HS-27A (cell line): ENCODE measurements around the gene PLA2G4F.
A peak's percentile ranks its signal among the peaks of the same experiment; 100 is the strongest.

Experiments
- DNase-seq: peaks from one replicate; pipeline ENCODE4 v3.0.0-alpha.2; 2012; ENCODE audit warnings: low read depth, missing footprints

Gene PLA2G4F

GRCh38 chr15:42148808-42149492 lies 7.5 kb downstream of the PLA2G4F start:
- no peak for DNase-seq

GRCh38 chr15:42147431-42147735 lies 9.1 kb downstream of the PLA2G4F start:
- DNase-seq = no peak

GRCh38 chr15:42146551-42147430 lies 9.6 kb downstream of the PLA2G4F start:
- DNase-seq = no peak

- no peak for DNase-seq
Observed at GRCh38 chr15:42145546-42146455, 10.6 kb downstream of the PLA2G4F start.

GRCh38 chr15:42144841-42145375 lies 11.5 kb downstream of the PLA2G4F start:
- no peak for DNase-seq

GRCh38 chr15:42143866-42144625 lies 12.4 kb downstream of the PLA2G4F start:
- no peak for DNase-seq

GRCh38 chr15:42143356-42143755 lies 13.1 kb downstream of the PLA2G4F start:
- no peak for DNase-seq

- no peak for DNase-seq
Observed at GRCh38 chr15:42141795-42142667, 14.4 kb downstream of the PLA2G4F start.

GRCh38 chr15:42141246-42141645 lies 15.2 kb downstream of the PLA2G4F start:
- DNase-seq = no peak

GRCh38 chr15:42140383-42141070 lies 15.9 kb downstream of the PLA2G4F start:
- no peak for DNase-seq

- no peak for DNase-seq
Observed at GRCh38 chr15:42139596-42139995, 16.8 kb downstream of the PLA2G4F start.

GRCh38 chr15:42138968-42139386 lies 17.5 kb downstream of the PLA2G4F start:
- DNase-seq = no peak

GRCh38 chr15:42138411-42138810 lies 18.0 kb downstream of the PLA2G4F start:
- no peak for DNase-seq

- DNase-seq = peak; percentile 14
Observed at GRCh38 chr15:42137461-42138261, 18.8 kb downstream of the PLA2G4F start.

- no peak for DNase-seq
Observed at GRCh38 chr15:42136513-42136912, 19.9 kb downstream of the PLA2G4F start.

- no peak for DNase-seq
Observed at GRCh38 chr15:42135351-42135750, 21.1 kb downstream of the PLA2G4F start.

- no peak for DNase-seq
Observed at GRCh38 chr15:42134617-42135245, 21.7 kb downstream of the PLA2G4F start.

GRCh38 chr15:42133886-42134502 lies 22.4 kb downstream of the PLA2G4F start:
- DNase-seq = no peak
